GM19463 (cell line): ENCODE results near the gene CUEDC1.
"Not testable (repeated sequence)": the region's sequence is repeated elsewhere in the genome, so short reads cannot be mapped to it uniquely, and the experiment has no call there.

ENCODE experiments used
- ATAC-seq: cut with Tn5 transposase; IDR thresholded peaks from one replicate; pipeline ENCODE4 v1.9.1; 2021; ENCODE audit warnings: mild to moderate bottlenecking, moderate library complexity; ENCODE audit not compliant: unreplicated experiment

The CUEDC1 gene

DNA sequence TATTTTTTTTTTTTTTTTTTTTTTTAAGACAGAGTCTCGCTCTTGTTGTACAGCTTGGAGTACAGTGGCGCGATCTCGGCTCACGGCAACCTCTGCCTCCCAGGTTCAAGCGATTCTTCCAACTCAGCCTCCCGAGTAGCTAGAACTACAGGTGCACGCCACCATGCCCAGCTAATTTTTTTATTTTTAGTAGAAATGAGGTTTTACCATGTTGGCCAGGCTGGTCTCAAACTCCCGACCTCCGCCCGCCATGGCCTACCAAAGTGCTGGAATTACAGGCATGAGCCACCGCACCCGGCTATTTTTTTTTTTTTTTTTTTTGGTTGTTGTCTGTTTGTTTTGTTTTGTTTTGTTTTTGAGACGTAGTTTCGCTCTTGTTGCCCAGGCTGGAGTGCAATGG, 3.2 kb upstream of the CUEDC1 start:
- ATAC-seq, result not testable (repeated sequence)

DNA sequence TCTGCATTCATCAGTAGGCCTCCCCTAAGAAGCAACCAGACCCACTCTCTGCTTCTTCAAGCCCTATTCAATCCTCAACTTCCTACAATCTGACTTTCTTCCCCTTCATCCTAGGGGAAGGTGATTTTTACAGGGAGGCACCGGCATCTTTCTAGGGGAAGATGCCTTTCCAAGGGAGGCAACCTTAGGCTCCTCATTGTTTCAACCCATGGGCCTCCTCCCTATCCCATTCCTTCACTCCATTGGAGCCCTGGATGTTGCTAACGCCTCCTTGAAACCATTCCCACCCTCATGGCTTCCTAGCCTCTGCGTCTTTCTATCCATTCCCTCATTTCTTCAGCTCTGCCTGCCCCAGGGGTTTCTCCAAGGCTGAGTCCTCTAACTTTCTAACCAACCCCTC, 2.7 kb upstream of the CUEDC1 start:
- ATAC-seq, result no peak

DNA sequence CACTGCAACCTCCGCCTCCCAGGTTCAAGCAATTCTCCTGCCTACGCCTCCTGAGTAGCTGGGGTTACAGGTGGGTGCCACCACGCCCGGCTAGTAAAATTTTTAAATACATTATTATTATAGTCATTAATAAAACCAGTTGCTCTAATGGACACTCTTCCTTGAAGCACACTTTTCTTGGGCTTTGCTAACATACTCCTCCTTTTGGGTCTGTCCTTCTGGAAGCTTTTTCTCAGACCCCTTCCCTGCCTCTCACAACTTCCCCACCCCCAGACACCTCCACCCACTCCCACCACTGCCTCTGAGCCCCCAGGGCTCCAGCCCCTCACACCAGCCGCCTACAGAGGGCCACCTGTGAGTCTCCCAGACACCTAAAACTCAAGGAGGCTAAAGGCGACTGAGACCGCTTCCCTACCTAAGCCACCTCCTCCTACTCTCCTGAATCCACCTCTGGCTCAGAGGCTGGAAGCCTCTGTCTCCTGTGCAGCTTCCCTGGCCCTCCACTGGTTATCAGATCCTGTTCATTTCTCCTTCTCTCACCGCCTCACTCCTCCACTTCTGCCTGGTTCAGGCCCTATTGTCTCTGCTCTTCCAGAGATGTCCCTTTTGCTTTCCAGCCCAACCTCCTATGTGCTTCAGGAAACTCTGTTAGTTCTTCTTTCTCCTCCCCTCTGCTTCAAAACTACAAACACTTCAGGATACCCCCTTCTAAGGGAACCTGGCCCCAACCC, 2.1 kb upstream of the CUEDC1 start:
- ATAC-seq, result no peak

DNA sequence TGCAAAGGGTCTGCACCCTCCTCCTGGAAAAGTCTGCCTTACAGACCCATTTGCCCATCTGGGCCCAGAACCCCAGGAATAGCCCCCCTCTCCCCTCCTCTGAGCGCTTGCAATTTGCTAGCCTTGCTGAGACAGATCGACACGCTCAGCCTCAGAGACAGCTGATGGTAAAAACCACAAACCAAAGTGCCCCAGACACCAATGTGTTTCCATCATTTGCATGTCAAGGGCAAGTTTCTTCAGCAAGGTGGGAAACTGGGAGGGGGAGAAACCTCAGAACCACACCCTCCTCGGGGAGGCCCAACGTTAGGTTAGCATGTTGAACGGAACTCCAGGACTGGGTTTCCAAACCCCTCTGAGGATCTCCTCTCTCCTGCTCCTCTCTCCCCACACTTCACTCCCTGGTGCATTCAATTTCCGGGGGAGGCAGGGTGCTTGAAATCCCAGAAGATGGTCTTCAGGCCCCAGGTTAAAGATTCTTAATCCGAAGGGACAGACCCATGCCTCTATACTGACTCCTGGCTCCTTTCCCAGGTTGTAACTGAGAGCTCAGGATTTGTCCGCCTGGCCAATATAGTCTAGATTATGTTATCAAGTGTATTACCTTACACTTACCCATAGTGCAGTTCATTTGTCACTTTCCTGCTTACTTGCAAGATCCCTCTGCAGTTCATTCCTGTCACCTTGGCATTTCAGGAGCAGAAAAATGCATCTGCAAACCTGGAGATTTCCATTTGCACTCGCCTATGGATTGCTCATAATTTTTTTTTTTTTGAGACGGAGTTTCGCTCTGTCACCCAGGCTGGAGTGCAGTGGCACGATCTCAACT, 1.3 kb upstream of the CUEDC1 start:
- peak; percentile 74 for ATAC-seq

DNA sequence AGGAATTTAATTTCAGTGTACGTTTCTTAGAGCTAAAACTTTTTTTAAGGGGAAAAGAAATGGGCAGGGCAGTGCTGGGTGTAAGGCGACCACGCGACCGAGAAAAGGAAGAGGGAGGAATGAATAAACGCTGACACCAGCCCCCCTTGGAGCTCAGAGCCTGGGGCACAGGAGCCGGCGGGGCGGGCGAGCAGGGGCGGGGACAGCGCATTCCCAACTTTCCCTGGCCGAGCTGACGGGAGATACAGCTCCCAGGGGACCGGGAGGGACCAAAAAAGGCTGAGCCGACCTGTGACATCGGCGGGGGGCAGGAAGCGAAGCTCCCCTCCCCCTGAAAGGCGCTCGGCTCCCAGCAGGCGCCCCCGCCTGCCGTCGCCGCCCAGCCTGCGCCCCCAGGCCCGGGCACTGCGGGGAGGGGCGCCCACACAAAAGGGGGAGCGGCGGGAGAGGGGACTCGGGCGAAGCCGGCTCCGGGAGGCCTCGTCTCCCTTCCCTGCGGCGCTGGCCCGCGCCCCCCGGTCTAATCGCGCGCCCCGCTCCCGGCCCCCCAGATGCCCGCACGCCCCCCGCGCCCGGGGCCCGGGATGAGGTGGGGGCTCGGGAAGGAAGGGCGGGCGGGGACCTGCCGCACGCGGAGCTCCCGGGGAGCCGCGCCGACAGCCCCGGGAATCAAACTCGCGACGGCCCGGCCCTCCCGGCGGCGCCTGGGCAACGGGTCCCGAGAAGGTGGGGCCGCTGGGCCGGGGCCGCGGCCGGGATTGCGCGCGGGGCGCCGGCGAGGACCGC, 622 bp downstream of the CUEDC1 start:
- ATAC-seq, result no peak

DNA sequence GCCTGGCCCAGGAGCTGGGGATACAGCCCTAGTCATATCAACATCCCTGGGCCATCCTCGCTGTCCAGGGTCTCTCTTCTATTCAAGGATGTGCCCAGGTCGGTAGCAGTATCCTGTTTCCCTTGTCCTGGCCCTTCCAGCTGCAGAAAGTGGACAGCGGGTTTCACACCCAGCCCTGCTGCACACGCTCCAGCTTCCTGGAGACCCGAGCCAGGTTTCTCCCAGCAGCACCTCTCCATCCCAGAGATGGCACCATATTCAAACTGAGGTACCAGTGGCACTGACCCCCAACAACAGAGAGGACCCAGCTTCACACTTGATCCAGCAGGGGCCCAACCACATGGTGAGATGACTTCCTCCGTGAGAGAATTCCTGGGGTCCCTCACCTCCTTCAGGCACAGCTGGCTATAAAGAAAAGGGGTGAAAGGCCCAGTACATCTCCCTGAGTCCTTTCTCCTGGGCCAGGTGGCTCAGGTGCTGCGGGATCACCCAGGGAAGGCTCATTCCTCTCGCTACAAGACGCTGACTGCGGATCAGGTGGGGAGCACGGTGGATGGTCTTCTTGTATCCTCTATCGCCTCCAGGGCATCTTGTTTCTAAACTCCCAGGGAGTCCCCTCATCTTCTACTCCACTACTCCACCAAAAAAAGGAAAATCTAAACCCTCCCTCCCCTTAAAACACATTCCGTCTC, 1.4 kb downstream of the CUEDC1 start:
- no peak for ATAC-seq

DNA sequence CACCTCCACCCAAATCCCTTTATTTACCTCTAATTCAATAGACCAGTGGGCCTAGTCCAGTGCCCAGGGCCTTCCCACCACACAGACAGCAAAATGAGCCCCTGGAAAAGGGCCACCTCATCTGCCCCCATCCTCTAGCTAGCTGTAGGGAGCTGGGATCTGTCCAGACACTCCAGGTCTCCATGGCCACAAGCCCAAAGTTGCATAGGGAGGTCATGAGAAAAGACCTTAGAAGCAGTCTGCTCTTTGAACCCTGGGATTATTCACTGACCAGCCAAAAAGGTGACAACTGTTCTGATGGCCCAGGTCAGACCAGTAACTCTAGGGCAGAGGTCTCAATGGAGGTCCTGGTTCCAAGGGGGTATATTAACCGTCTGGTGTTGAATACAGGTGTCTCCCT, 2.0 kb downstream of the CUEDC1 start:
- no peak for ATAC-seq

DNA sequence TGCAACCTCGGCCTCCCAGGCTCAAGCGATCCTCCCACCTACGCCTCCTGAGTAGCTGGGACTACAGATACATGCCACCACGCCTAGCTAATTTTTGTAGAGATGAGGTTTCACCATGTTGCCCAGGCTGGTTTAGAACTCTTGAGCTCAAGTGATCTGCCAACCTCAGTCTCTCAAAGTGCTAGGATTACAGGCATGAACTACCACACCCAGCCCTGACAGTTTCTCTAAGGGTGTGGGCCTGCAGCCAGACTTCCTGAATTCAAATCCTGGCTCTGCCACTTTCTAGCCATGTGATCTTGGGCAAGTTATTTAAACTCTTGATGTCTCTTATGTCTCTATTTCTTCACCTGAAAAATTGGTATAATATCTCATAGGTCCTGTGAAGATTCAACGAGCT, 5.6 kb downstream of the CUEDC1 start:
- no peak for ATAC-seq

DNA sequence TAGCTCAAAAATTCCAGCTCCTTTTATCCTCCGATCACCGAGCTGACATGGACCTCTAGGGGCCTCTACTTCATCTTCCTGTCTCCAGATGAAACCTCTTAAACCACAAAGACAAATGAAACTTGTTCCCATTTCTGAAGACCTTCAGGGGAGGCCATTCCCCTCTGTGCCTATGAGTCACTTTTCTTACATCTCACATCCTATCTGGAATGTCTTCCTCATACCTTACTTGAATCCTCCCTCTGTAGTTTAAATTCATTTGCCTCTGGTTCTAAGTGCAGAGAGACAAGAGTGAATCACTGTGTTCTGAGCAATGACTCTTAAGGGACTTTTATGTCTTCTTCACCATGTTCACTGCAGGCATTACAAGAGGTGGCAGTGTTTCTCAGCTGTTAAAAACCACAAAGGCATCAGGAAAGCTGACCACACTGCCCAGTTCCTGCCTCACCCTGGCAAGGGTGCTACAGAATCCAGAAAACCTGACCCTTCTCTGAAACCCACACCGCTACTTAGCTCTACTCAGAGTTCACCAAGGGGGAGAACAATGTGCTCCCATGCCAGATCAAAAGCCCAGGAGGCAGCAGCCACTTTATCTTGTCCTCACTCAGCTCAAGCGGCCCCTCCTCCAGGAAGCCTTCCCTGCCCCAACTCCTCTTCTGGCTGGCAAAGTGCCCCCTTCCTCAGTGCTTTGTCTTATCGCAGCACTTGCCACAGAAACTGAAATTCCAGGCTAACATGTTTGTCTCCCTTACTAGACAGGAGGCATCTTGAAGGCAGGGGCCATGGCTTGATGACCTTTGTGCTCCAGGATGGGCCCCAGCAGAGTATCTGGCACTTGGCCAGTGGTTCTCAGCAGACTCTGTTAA, 6.4 kb downstream of the CUEDC1 start:
- no peak for ATAC-seq

DNA sequence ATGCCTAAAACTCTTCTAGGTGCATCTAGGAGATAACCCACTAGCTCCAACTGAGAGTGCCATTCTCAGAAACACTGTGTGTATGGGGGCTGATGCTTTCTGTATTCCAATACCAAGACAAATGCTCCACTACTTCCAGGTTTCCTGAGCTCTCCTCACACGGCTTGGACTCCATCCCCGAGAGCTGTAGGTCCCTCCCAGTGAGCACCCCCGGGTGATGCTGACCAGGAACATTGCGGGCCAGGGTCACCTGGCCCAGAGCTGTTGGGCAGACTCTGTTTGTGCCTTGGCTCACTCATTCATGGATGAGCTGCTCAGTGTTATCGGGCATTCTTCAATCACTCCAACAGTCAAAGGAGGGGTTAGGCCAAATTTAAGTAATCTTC, 7.0 kb downstream of the CUEDC1 start:
- ATAC-seq, result no peak

DNA sequence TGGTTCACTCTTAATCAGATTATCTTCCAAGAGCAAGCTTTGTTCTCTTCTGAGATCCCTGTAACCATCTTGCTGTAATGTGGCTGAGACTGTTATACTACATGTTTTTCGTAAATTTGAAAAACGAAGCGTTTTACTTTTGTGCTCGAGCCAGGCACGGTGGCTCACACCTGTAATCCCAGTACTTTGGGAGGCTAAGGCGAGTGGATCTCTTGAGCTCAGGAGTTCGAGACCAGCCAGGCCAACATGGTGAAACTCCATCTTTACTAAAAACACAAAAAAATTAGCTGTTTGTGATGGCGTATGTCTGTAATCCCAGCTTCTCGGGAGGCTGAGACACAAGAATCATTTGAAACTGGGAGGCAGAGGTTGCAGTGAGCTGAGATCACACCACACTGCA, 7.8 kb downstream of the CUEDC1 start:
- ATAC-seq, result no peak

DNA sequence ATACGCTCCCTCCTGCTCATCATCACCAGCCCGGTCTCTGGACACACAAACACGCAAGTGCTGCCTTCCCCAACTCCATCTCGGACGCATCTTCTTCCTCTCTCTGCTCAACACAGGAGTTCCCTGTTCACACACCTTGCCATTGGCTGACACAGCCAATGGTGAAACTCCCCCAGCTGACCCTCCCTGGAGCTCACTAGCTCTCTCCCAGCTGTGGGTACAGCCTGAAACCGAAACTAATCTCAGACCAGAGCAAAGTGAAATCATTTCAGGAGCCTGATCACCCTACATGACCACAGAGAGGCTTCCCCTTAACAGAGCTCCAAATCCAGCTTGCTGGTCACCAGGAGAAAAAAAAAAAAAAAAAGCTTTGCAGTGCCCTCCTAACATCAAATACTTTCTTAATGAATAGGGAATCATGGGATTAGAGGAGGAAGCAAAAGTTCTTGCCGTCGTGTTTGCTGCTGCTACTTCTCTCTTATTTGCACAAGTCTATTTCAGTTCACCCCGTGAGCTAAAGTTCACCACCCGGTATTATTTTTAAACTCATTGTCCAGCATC, 8.3 kb downstream of the CUEDC1 start:
- ATAC-seq, result peak; percentile 84

DNA sequence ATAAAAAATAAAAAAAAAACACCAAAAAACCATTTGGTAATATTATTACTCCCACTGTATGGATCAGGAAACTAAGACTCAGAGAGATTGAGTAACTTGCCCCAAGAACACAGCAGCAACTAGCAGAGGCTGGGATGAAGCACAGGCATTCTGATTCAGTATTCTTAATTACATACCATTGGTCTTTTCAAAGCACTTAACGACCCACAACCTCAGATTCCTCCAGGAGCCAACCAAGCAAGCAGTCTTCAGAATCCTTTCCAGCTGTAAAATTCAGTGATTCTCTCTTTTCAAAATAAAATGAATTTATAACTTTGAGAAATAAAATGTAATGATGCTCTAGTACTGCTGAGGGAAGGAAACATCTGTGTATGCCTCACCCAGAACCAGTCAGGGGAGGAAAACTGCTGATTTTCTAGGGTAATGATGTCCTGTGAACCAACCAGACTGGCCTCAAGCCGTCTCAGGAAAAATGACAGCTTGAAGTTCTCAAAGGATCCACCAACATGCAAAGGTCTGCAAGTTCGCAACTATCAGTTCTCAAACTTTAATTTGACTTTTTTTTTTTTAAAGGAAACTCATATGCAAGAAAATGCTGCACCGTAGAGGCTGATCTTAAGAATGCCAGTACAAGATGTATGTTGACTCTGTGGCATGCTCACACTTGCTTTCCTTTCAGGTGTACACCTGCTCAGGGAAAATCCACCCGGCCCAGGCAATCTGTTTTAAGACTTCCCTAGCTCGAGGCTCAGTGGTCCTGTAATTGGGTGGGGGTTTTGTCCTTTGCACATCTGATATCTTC, 9.0 kb downstream of the CUEDC1 start:
- no peak for ATAC-seq

DNA sequence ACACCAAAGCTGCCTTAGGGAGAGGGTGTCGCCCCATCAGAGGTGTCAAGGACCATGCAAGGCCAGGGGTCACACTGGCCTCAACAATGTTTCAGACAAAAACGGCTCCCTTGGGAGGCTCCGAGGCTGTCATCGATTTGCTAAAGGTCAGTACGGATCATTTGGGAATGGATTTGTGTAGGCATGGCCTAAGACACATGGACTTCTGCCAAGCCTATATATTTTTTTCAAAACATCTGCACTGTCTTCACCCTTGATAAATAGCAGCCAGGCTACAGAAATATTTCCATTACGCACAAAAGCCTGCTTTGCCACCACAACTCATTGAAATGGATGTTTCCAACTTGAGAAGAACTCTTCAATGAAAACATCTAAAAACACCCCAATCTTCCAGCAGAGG, 10.3 kb downstream of the CUEDC1 start:
- ATAC-seq, result no peak

DNA sequence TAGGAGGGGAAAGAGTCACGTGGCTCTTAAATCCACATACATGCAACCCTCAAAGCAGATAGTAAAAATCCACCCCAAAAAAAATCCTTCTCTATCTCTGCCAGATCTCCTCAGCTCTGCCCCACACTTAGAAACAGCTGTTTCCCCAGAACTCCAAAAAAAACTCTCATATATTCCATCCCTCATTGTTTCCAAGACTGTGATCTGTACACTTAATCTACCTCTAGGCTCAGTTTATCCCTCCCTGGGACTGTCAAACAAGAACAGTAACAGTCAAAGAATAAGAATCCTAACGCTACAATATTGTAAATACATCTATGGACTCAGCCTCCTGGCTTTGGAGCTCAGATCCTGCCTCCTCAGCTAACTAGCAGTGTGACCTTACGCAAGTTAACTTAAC, 11.6 kb downstream of the CUEDC1 start:
- ATAC-seq, result no peak

DNA sequence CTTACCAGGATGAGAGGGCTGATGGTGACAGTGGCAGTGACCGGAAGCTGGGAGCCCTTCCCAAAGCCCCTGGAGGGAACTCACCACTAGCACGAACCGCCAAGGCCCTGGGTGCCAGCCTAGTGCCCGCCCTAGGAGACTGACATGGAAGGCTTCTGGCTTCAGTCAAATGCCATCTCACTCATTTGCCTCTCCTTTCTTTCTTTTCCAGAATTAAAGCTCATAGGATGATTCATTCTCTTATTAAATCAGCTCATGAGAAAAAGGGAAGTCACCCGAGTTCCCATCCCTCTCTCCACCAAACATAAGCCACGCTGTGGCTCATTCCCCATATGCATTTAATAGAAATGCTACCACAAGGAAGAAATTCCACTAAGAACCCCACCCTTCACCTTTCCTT, 12.1 kb downstream of the CUEDC1 start:
- no peak for ATAC-seq

DNA sequence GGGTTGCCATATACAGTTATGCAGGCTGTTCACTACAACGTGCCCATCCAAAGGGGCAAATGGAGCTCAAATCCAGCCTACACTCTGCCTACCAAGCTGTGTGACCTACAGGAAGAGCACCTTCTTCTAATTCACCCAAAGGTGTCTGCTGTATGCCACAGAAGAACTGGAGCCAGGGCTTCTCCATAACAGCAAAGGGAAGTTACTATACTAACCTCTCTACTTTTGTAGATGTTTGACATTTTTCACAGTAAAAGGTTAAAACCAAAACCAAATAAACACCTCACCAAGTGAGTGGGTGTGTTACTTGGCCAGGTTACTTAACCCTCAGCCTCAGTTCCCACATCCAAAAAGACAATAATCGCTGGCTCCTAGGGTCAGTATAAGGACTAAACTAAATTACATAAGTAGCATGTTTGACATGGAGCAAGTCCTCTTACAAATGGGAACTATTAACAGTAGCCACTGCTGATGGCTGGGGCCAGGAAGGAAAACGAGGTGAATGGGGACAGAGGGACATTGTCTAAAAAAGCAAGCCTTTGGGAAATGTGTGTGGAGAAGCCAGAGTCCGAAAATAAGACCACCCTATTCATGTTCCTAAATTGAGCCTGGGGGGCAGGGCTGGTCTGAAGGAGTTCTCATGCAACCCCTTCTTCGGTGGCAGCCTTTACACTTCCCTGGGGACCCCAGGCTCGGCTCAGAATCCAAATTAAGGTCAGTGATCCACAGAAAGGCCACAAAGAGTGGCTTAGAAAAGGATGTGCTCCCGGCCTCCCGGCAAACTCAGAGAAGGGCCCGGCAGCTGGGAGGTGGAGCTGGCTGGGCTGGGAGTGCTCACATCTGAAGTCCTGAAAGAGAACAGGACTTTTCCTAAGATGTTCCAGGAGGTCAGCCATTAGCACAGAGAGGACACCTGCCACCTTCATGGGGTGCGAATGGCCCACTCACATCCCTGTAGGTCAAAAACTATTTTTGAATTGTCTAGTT, 13.5 kb downstream of the CUEDC1 start:
- no peak for ATAC-seq
